ENCODE data around the gene FAT1.
"Not testable (repeated sequence)": the region's sequence is repeated elsewhere in the genome, so short reads cannot be mapped to it uniquely, and the experiment has no call there.

Gene FAT1

GRCh38 chr4:186666750-186667149, 56.9 kb downstream of the FAT1 start:
- TF ChIP-seq MYC (IDR thresholded peaks at IDR 0.05; ENCODE audit: low read depth, low read length) (no peak), MAX (IDR thresholded peaks at IDR 0.05; ENCODE audit: low read depth, low read length) (no peak), POLR2A (IDR thresholded peaks at IDR 0.05; ENCODE audit: extremely low read depth, insufficient read length) (no peak)
- TF ChIP-seq, protein P1, sequence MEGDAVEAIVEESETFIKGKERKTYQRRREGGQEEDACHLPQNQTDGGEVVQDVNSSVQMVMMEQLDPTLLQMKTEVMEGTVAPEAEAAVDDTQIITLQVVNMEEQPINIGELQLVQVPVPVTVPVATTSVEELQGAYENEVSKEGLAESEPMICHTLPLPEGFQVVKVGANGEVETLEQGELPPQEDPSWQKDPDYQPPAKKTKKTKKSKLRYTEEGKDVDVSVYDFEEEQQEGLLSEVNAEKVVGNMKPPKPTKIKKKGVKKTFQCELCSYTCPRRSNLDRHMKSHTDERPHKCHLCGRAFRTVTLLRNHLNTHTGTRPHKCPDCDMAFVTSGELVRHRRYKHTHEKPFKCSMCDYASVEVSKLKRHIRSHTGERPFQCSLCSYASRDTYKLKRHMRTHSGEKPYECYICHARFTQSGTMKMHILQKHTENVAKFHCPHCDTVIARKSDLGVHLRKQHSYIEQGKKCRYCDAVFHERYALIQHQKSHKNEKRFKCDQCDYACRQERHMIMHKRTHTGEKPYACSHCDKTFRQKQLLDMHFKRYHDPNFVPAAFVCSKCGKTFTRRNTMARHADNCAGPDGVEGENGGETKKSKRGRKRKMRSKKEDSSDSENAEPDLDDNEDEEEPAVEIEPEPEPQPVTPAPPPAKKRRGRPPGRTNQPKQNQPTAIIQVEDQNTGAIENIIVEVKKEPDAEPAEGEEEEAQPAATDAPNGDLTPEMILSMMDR (IDR thresholded peaks at IDR 0.05; ENCODE audit: low read depth, low read length): no peak
- no peak overlapping the region for H3K4me3 ChIP-seq (ENCODE audit: low read depth, low read length)
- DNase-seq (ENCODE audit: low read depth): no peak

GRCh38 chr4:186666252-186666651, 57.4 kb downstream of the FAT1 start:
- no peak for TF ChIP-seq MYC (IDR thresholded peaks at IDR 0.05; ENCODE audit: low read depth, low read length)
- TF ChIP-seq POLR2A (IDR thresholded peaks at IDR 0.05; ENCODE audit: extremely low read depth, insufficient read length): no peak
- TF ChIP-seq, protein P1 (IDR thresholded peaks at IDR 0.05; ENCODE audit: low read depth, low read length): no peak
- TF ChIP-seq MAX (IDR thresholded peaks at IDR 0.05; ENCODE audit: low read depth, low read length): no peak
- no peak for DNase-seq (ENCODE audit: low read depth)
- H3K4me3 ChIP-seq (ENCODE audit: low read depth, low read length): no peak overlapping the region

- no peak for DNase-seq (ENCODE audit: low read depth)
- no peak overlapping the region for H3K4me3 ChIP-seq (ENCODE audit: low read depth, low read length)
- TF ChIP-seq, protein P1 (IDR thresholded peaks at IDR 0.05; ENCODE audit: low read depth, low read length): no peak
- TF ChIP-seq POLR2A (IDR thresholded peaks at IDR 0.05; ENCODE audit: extremely low read depth, insufficient read length): no peak
- no peak for TF ChIP-seq MAX (IDR thresholded peaks at IDR 0.05; ENCODE audit: low read depth, low read length)
- no peak for TF ChIP-seq MYC (IDR thresholded peaks at IDR 0.05; ENCODE audit: low read depth, low read length)
Measured at GRCh38 chr4:186660403-186660802, 63.3 kb downstream of the FAT1 start.

- no peak for TF ChIP-seq POLR2A (IDR thresholded peaks at IDR 0.05; ENCODE audit: extremely low read depth, insufficient read length)
- TF ChIP-seq MYC (IDR thresholded peaks at IDR 0.05; ENCODE audit: low read depth, low read length): no peak
- TF ChIP-seq, protein P1 (IDR thresholded peaks at IDR 0.05; ENCODE audit: low read depth, low read length): no peak
- TF ChIP-seq MAX (IDR thresholded peaks at IDR 0.05; ENCODE audit: low read depth, low read length): no peak
- no peak for DNase-seq (ENCODE audit: low read depth)
- H3K4me3 ChIP-seq (ENCODE audit: low read depth, low read length): no peak overlapping the region
Measured at GRCh38 chr4:186659935-186660334, 63.7 kb downstream of the FAT1 start.

- DNase-seq (ENCODE audit: low read depth); H3K4me3 ChIP-seq (ENCODE audit: low read depth, low read length): not testable (repeated sequence)
Measured at GRCh38 chr4:186659456-186659855, 64.2 kb downstream of the FAT1 start.

- no peak for DNase-seq (ENCODE audit: low read depth)
- H3K4me3 ChIP-seq (ENCODE audit: low read depth, low read length): no peak overlapping the region
- TF ChIP-seq, protein P1 (IDR thresholded peaks at IDR 0.05; ENCODE audit: low read depth, low read length): no peak
- TF ChIP-seq POLR2A (IDR thresholded peaks at IDR 0.05; ENCODE audit: extremely low read depth, insufficient read length): no peak
- no peak for TF ChIP-seq MYC (IDR thresholded peaks at IDR 0.05; ENCODE audit: low read depth, low read length)
- TF ChIP-seq MAX (IDR thresholded peaks at IDR 0.05; ENCODE audit: low read depth, low read length): no peak
Measured at GRCh38 chr4:186658657-186659056, 65.0 kb downstream of the FAT1 start.

All from NB4 (cell line).